VCaP (cell line): ENCODE data around the gene PACRG.

Experiments used
- H3K27ac ChIP-seq: fragments of 450-650 bp; 2 replicates; pipeline ENCODE4 v1.5.1; 2017
- TF ChIP-seq, protein P1 (sequence below): fragments of 450-650 bp; conservative IDR thresholded peaks from 2 replicates; pipeline ENCODE4 v1.5.1; 2017; ENCODE audit warnings: mild to moderate bottlenecking, moderate library complexity

PACRG gene

DNA sequence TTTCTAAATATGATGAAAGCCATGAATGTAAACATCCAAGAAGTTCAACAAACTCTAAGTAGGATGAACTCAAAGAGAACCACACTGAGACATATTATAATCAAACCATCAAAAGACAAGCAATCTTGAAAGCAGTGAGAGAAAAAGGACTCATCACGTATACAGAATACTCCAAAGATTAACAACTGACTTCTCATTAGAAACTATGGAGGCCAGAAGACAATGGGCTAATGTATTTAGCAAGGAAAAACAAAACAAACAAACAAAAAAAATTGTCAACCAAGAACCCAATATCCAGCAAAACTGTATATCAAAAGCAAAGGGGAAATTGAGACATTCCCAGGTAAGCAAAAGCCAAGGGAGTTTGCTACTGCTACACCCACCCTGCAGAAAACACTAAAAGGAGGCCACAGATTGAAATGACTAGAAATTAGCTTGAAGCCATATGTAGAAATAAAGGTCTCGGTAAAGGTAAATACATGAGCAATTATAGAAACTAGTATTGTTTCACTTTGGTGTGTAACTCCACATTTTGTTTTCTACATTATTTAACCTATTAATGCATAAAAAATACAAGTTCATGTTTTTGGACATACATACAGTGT, 385.7 kb downstream of the PACRG start:
- no peak overlapping the region for H3K27ac ChIP-seq
- TF ChIP-seq, protein P1, sequence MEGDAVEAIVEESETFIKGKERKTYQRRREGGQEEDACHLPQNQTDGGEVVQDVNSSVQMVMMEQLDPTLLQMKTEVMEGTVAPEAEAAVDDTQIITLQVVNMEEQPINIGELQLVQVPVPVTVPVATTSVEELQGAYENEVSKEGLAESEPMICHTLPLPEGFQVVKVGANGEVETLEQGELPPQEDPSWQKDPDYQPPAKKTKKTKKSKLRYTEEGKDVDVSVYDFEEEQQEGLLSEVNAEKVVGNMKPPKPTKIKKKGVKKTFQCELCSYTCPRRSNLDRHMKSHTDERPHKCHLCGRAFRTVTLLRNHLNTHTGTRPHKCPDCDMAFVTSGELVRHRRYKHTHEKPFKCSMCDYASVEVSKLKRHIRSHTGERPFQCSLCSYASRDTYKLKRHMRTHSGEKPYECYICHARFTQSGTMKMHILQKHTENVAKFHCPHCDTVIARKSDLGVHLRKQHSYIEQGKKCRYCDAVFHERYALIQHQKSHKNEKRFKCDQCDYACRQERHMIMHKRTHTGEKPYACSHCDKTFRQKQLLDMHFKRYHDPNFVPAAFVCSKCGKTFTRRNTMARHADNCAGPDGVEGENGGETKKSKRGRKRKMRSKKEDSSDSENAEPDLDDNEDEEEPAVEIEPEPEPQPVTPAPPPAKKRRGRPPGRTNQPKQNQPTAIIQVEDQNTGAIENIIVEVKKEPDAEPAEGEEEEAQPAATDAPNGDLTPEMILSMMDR: no peak

DNA sequence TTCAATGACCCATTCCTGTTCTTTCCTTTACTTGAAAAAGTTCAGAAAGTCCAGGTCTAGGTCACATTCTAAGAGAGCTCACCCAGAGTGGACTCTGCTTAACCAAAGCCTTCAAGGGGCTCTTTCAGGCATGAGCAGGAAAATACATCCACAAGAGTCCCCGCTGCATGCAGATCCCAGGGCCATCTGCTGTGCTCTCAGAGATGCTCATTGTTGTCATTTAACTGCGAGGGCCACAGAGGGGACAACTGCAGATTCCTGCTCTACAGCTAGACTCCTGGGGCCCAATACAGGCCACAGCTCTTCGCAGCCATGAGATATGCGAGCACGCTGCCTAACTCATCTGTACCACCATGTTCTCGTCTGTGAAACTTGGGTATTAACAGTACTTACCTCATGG, 391.2 kb downstream of the PACRG start:
- H3K27ac ChIP-seq: no peak overlapping the region
- TF ChIP-seq, protein P1: no peak

DNA sequence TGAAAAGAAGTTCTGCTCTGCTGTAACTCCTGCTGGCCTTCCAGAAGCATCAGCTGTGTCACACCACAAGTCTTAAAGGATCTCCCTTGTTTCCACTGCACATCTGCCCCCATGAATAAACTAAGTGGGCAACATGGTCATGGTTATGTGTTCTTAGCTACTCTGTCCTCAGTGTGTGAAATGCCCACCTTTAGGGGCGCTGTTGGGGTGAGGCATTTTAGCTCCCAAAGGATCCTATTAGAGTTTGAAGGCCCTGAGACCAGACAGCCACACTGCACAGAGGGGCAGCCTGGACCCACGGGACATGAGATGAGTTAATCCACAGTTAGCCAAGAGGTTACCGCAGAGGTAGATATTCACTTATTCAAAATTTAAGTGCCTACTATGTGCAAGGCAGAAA, 392.4 kb downstream of the PACRG start:
- no peak overlapping the region for H3K27ac ChIP-seq
- TF ChIP-seq, protein P1: no peak

DNA sequence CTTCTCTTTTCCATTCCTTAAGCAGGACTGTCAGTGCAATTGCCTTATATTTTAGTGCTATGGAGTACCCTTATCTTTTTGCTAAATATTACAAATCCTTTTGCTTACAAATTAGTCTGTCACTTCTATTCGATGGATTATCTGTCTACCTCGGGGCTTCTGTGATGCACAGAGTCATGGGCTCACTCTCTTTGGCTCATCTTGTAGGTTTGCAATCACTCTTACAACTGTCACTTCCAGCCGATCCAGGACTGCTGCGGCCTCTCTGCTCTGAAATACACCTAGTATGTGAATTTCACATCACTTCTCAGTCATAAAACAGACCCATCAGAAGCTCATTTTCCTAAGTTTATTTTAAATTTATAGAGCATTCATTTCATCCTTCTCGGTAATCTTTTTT, 393.5 kb downstream of the PACRG start:
- no peak overlapping the region for H3K27ac ChIP-seq
- TF ChIP-seq, protein P1: no peak

DNA sequence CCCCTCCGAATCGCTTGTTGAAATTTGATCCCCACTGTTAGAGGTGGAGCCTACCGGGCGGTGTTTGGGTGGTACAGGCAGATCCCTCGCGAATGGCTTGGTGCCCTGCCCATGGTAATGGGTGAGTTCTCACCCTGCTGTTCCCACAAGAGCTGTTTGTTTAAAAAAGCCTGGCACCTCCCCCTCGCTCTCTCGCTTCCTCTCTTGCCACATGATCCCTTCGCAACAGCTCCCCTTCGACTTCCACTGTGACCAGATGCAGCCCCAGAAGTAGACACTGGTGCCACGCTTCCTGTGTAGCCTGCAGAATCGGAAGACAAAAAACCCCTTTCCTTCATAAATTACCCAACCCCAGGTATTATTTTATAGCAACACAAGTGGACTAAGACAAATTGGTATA, 394.6 kb downstream of the PACRG start:
- H3K27ac ChIP-seq: no peak overlapping the region
- TF ChIP-seq, protein P1: no peak

DNA sequence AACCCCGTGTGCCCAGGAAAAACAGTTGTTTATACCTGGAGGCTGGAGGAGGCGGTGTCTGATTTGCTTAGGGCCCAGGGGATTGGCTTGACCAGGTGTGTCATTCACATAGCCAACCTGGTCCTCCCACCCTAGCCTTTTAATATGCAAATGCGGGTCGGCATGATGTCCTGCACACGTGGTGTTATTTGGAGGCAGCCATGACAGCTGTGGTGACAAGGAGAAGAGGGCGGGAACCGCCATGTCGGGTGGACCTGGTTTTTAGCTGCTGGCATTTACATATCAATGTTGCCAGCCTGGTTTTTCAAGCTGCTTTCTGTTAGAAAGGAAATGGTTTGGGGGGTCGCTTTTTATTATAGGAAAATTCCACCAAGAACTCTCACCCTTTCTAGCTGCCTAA, 395.3 kb downstream of the PACRG start:
- TF ChIP-seq, protein P1: no peak
- no peak overlapping the region for H3K27ac ChIP-seq

DNA sequence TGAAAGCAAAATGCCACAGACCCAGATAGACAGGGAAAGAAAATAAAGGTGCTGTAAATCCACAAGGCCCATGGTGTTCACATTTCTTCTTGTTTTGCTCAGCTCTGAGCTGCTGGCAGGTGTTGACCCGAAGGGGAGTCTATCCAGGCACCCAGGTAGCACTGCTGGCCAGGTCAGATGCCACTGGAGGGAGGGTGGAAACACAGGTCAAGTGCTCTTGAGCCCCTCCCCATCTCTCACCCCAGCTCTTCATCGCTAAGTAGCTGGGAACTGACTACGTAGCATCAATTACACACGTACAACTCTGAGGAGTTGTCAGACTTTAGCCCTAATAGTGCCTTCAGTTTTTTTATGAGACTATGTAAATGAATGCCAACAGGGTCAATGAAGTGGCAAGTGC, 399.0 kb downstream of the PACRG start:
- TF ChIP-seq, protein P1: no peak
- H3K27ac ChIP-seq: no peak overlapping the region
